ENCODE results near the gene IQSEC3. TPM values are rescaled to one million over a fixed set of nuclear protein-coding genes. Genes with fewer than 3 reads are reported as not detected.

IQSEC3 gene
- total RNA-seq, 1 experiment from 2014 or later, result 0.55 TPM

- no peak overlapping the region for H3K18ac ChIP-seq (ENCODE audit: insufficient read length, low read depth, low read length)
- Mint-ChIP-seq H3K4me1 (peaks cover 6 to 12% of the 10 kb centered on the region in 2 experiments), H3K27ac (no peak overlapping the region; a peak in 1 of 7 replicates), H3K4me3 (no peak overlapping the region), H3K9me3 (peaks cover 0 to 6% of the 10 kb centered on the region in 2 experiments; a peak in 2 of 5 replicates), H3K36me3 (ENCODE audit: insufficient read depth in 1 of 3, low read depth in 3 of 3) (no peaks in the 10 kb centered on the region), H3K27me3 (ENCODE audit: low read depth) (peaks cover 83% of the 10 kb centered on the region)
- H2BK5ac ChIP-seq (ENCODE audit: insufficient read length, low read length), result no peak overlapping the region
- no peak overlapping the region for H2AK5ac ChIP-seq (ENCODE audit: insufficient read length, low read length)
- no peaks in the 10 kb centered on the region for H3K23me2 ChIP-seq (ENCODE audit: insufficient read length, low read depth, low read length, poor library complexity, severe bottlenecking)
- TF ChIP-seq CTCF (conservative IDR thresholded peaks at IDR 0.05), result no peak
- no peak overlapping the region for H3K23ac ChIP-seq (ENCODE audit: insufficient read length, low read depth, low read length)
- no peak overlapping the region for H3K4me2 ChIP-seq (ENCODE audit: insufficient read depth, insufficient read length, low read length)
- H2AFZ ChIP-seq (ENCODE audit: low read length), result no peak overlapping the region
- WGBS (ENCODE audit: extremely low coverage, insufficient read length, low lambda C conversion rate), result no CpG with 5 or more reads among the region's 5 CpGs
- no peak overlapping the region for H4K5ac ChIP-seq (ENCODE audit: insufficient read length, low read depth, low read length)
- H3K79me2 ChIP-seq (ENCODE audit: insufficient read depth, low read length), result no peaks in the 10 kb centered on the region
- no peak overlapping the region for H2BK120ac ChIP-seq (ENCODE audit: low read depth, low read length, poor library complexity, severe bottlenecking)
- DNase-seq, result no peak
- H3K14ac ChIP-seq (ENCODE audit: insufficient read depth, low read length), result peak overlapping the region; percentile 17; the same call in 1 of the 2 replicates
- H3K9me3 ChIP-seq (ENCODE audit: control insufficient read depth, low read depth, low read length), result no peaks in the 10 kb centered on the region
- no peaks in the 10 kb centered on the region for H3K79me1 ChIP-seq (ENCODE audit: insufficient read depth, low read depth, low read length, poor library complexity, severe bottlenecking)
- no peak overlapping the region for H3K4ac ChIP-seq (ENCODE audit: low read depth, low read length)
- H3K56ac ChIP-seq (ENCODE audit: insufficient read length, low read depth, low read length), result no peak overlapping the region
- no peak overlapping the region for H3K27ac ChIP-seq (ENCODE audit: insufficient read length, low read depth, low read length)
- H3K27me3 ChIP-seq (ENCODE audit: insufficient read depth, low read length), result no peaks in the 10 kb centered on the region; the same call in 1 of the 2 replicates
- no peaks in the 10 kb centered on the region for H4K20me1 ChIP-seq (ENCODE audit: control insufficient read depth, insufficient read depth, insufficient read length)
- no peak overlapping the region for H4K91ac ChIP-seq (ENCODE audit: insufficient read length, low read depth, low read length)
- no peak overlapping the region for H2BK15ac ChIP-seq (ENCODE audit: low read depth, low read length)
- no peaks in the 10 kb centered on the region for H3K4me1 ChIP-seq (ENCODE audit: insufficient read depth, low read length)
- no peak overlapping the region for H2BK20ac ChIP-seq (ENCODE audit: low read depth, low read length, poor library complexity, severe bottlenecking)
- no peak overlapping the region for H4K8ac ChIP-seq (replicated peaks; ENCODE audit: insufficient read length, low read depth, low read length)
- H2BK12ac ChIP-seq (ENCODE audit: insufficient read length, low read depth, low read length), result no peak overlapping the region
- H3K9ac ChIP-seq (ENCODE audit: extremely low read depth, insufficient read length, low read length), result no peak overlapping the region
- H3T11ph ChIP-seq (ENCODE audit: low read length), result no peak overlapping the region
Measured at GRCh38 chr12:195156-195555, 128.6 kb downstream of the IQSEC3 start.

Measured in H9 (cell line).